GM12878 (cell line): ENCODE measurements around the gene HIVEP3. TPM values are rescaled to one million over a fixed set of nuclear protein-coding genes. Genes with fewer than 3 reads are reported as not detected.
A peak's percentile ranks its signal among the peaks of the same experiment; 100 is the strongest.

ENCODE experiments used
- ATAC-seq: fragments of 200-7000 bp; cut with Tn5 transposase; 3 replicates; pipeline ENCODE4 v1.9.1; 2020; ENCODE audit warnings: mild to moderate bottlenecking, moderate library complexity
- BruUV-seq: library from RNA; stranded (reverse); fragments of 400-500 nt; replicated peaks from 2 replicates; lab custom pipeline; 2021; lab: Mats Ljungman, UMichigan
- CTCF ChIA-PET: fragments of 300-600 bp; sonication (Branson Sonifier 250); formaldehyde crosslinking; extraction: SDS; loops from one replicate; lab custom pipeline; 2021; ENCODE audit warnings: inconsistent platforms; lab: Yijun Ruan, JAX
- POLR2A ChIA-PET: fragments of 350-600 bp; formaldehyde crosslinking; extraction: SDS; loops from one replicate; lab custom pipeline; 2021; ENCODE audit warnings: inconsistent platforms; lab: Charles Lee
- RAD21 ChIA-PET: fragments of 300-600 bp; sonication (Branson Sonifier 250); formaldehyde crosslinking; loops from one replicate; lab custom pipeline; 2023; ENCODE audit warnings: antibody characterized with exemption; ENCODE audit not compliant: unreplicated experiment; lab: Charles Lee
- SMC1A ChIA-PET: fragments of 300-600 bp; sonication (Branson Sonifier 250); formaldehyde crosslinking; loops from one replicate; lab custom pipeline; 2023; ENCODE audit not compliant: unreplicated experiment, uncharacterized antibody; lab: Charles Lee
- DNase-seq: peaks from one replicate; pipeline ENCODE4 v3.0.0-alpha.2; 2011; ENCODE audit warnings: low read depth, low spot score
- FAIRE-seq: peaks from 3 replicates; lab custom pipeline; 2011; peaks lifted over from hg19 to GRCh38; lab: Jason Lieb, UNC
- H2AFZ ChIP-seq: 2 replicates; pipeline ENCODE4 v1.6.0; 2011; ENCODE audit warnings: low read depth, low read length, control low read depth; ENCODE audit not compliant: control insufficient read depth
- H3K27ac ChIP-seq: 2 replicates; pipeline ENCODE4 v1.5.1; 2011; ENCODE audit warnings: control low read depth; ENCODE audit not compliant: control insufficient read depth, insufficient read depth
- H3K27me3 ChIP-seq, 2 experiments: replicated peaks in 1 of 2; 2 replicates each; pipeline versions ENCODE4 v1.6.0 to v1.6.1; 2011; ENCODE audit warnings: low read length in 1 of 2; ENCODE audit not compliant: control insufficient read depth in 2 of 2, insufficient read depth in 2 of 2
- H3K36me3 ChIP-seq, 2 experiments: 2 replicates each; pipeline ENCODE4 v1.5.1; 2011; ENCODE audit warnings: low read length in 1 of 2; ENCODE audit not compliant: control insufficient read depth in 2 of 2, insufficient read depth in 2 of 2
- H3K4me1 ChIP-seq: 2 replicates; pipeline ENCODE4 v1.6.1; 2011; ENCODE audit warnings: mild to moderate bottlenecking, low read length, moderate library complexity, mixed read lengths; ENCODE audit not compliant: control insufficient read depth, insufficient read depth
- H3K4me2 ChIP-seq: 2 replicates; pipeline ENCODE4 v1.6.0; 2011; ENCODE audit warnings: control low read depth; ENCODE audit not compliant: control insufficient read depth, insufficient read depth
- H3K4me3 ChIP-seq: fragments of 200-600 bp; sonication (generic); 2 replicates; pipeline ENCODE4 v1.5.1; 2016
- H3K79me2 ChIP-seq: 2 replicates; pipeline ENCODE4 v1.6.0; 2011; ENCODE audit warnings: low read length; ENCODE audit not compliant: control insufficient read depth, insufficient read depth
- H3K9ac ChIP-seq: 2 replicates; pipeline ENCODE4 v1.8.0; 2011; ENCODE audit warnings: low read length, control low read depth, mixed read lengths; ENCODE audit not compliant: control insufficient read depth, insufficient read depth
- H3K9me3 ChIP-seq: replicated peaks from 3 replicates; pipeline ENCODE4 v1.5.1; 2011; ENCODE audit warnings: mild to moderate bottlenecking, low read length; ENCODE audit not compliant: control insufficient read depth, insufficient read depth
- H4K20me1 ChIP-seq: 2 replicates; pipeline ENCODE4 v1.6.0; 2011; ENCODE audit not compliant: control insufficient read depth, insufficient read depth
- E4F1 ChIP-seq: fragments of 450-650 bp; IDR thresholded peaks from 2 replicates; pipeline ENCODE4 v1.6.1; 2018; ENCODE audit warnings: borderline replicate concordance, mild to moderate bottlenecking; ENCODE audit not compliant: partially characterized antibody
- EP300 ChIP-seq, 2 experiments: fragments of 150-350 bp in 1 of 2; IDR thresholded peaks; 2 replicates each; pipeline ENCODE4 v1.6.1; 2011 to 2012; ENCODE audit warnings: low read depth in 2 of 2, low read length in 2 of 2, borderline replicate concordance in 1 of 2, improper control_type of control experiment in 1 of 2, inconsistent platforms in 1 of 2; ENCODE audit not compliant: control insufficient read depth in 1 of 2
- IKZF1 ChIP-seq: fragments of 450-650 bp; conservative IDR thresholded peaks from 2 replicates; pipeline ENCODE4 v1.6.1; 2017; ENCODE audit warnings: antibody characterized with exemption, mild to moderate bottlenecking
- NKRF ChIP-seq: fragments of 450-650 bp; conservative IDR thresholded peaks from 2 replicates; pipeline ENCODE4 v1.6.1; 2017; ENCODE audit warnings: mild to moderate bottlenecking, moderate library complexity
- NR2C2 ChIP-seq: IDR thresholded peaks from 2 replicates; pipeline ENCODE4 v1.6.1; 2011; ENCODE audit warnings: borderline replicate concordance, low read depth; ENCODE audit not compliant: control insufficient read depth, insufficient read length
- SP1 ChIP-seq: IDR thresholded peaks from one replicate; pipeline ENCODE4 v1.6.1; 2011; ENCODE audit warnings: low read depth, low read length
- TARDBP ChIP-seq: IDR thresholded peaks from 2 replicates; pipeline ENCODE4 v1.6.1; 2016; ENCODE audit warnings: borderline replicate concordance
- ZBTB40 ChIP-seq: fragments of 450-650 bp; IDR thresholded peaks from 2 replicates; pipeline ENCODE4 v1.6.1; 2016; ENCODE audit warnings: mild to moderate bottlenecking, moderate library complexity, borderline replicate concordance
- ZSCAN29 ChIP-seq: fragments of 450-650 bp; IDR thresholded peaks from 2 replicates; pipeline ENCODE4 v1.6.1; 2017; ENCODE audit warnings: mild to moderate bottlenecking, moderate library complexity
- ZZZ3 ChIP-seq: IDR thresholded peaks from 2 replicates; pipeline ENCODE4 v1.6.1; 2011; ENCODE audit warnings: low read depth; ENCODE audit not compliant: control insufficient read depth, insufficient read length
- WGBS: methylation state at CpG from one replicate; pipeline ENCODE4 v1.1.6; 2016; ENCODE audit warnings: low lambda C conversion rate; ENCODE audit not compliant: insufficient replicate concordance, insufficient coverage; ENCODE audit errors: missing lambda C conversion rate; 5-methylcytosine and 5-hydroxymethylcytosine counted together
- in situ Hi-C: fragments of 300-500 bp; cut with MboI; formaldehyde crosslinking; loops from 9 replicates; pipeline ENCODE4 v1.14.3; 2018; ENCODE audit warnings: mixed read lengths
- intact Hi-C: fragments of 100-400 bp; cut with micrococcal nuclease; formaldehyde crosslinking; loops from one replicate; pipeline ENCODE4 v1.14.2; 2022; ENCODE audit not compliant: unreplicated experiment
- polyA plus RNA-seq, 11 experiments: library from polyadenylated mRNA; depleted of rRNA in 4 of 11; unstranded in 6 of 11; stranded (reverse) in 5 of 11; fragments of >200 nt; fragmentation: Nextera tagmentation in 4 of 11; fragmentation: Illumina TruSeq in 1 of 11; extraction: Ambion mirVana in 4 of 11; extraction: Trizol in 1 of 11; gene quantifications; 1 replicate in 1 of 11; 2 replicates in 10 of 11; pipeline versions ENCODE4 v1.2.1 to v1.2.3, GENCODE V29; 2011 to 2016; ENCODE audit warnings: inconsistent platforms in 2 of 11, missing spikeins in 2 of 11, low read depth in 1 of 11
- total RNA-seq, 4 experiments: library from RNA; depleted of rRNA in 3 of 4; stranded (reverse); fragments of >200 nt in 3 of 4; fragmentation: Illumina TruSeq in 1 of 4; extraction: Trizol in 1 of 4; gene quantifications; 2 replicates each; pipeline versions ENCODE4 v1.2.1 to v1.2.3, GENCODE V29; 2013 to 2021

HIVEP3 gene
- total and polyA plus RNA-seq, 10 of the 15 experiments (the other 5 are each of a cell fraction or from before 2014, with no cell fraction given) = 1.8 to 13.6 (median 3.8) TPM

GRCh38 chr1:41700986-41701535 is 217.7 kb downstream of the HIVEP3 start:
- Histone ChIP-seq H3K36me3 (no peaks in the 10 kb centered on the region), H3K4me2 (peak overlapping the region; percentile 43), H3K9ac (no peak overlapping the region), H3K27me3 (no peaks in the 10 kb centered on the region), H3K9me3 (no peaks in the 10 kb centered on the region), H3K4me3 (no peak overlapping the region), H3K4me1 (peaks cover 35% of the 10 kb centered on the region), H3K27ac (no peak overlapping the region), H2AFZ (no peak overlapping the region), H4K20me1 (no peaks in the 10 kb centered on the region), H3K79me2 (no peaks in the 10 kb centered on the region)
- ChIA-PET RAD21 (interaction anchor here (0.8 to 6.3 kb wide), 7 partner anchors 9 to 51 kb away, joined by 3 to 81 read pairs (median 10); no protein-coding TSS in a partner anchor), SMC1A (interaction anchor here (0.7 to 2.7 kb wide), 10 partner anchors 8 to 41 kb away, joined by 3 to 31 read pairs (median 4); no protein-coding TSS in a partner anchor), CTCF (interaction anchor here (1.0 kb wide), 2 partner anchors 13 to 26 kb away, joined by 3 to 4 read pairs; no protein-coding TSS in a partner anchor), POLR2A (interaction anchor here (1.1 to 3.0 kb wide), 3 partner anchors 18 to 28 kb away, joined by 3 to 21 read pairs (median 5); no protein-coding TSS in a partner anchor)
- BruUV-seq = no TSS peak
- peak; percentile 41 for ATAC-seq
- no peak for DNase-seq
- in situ Hi-C loops (no loop called here), intact Hi-C loops (no loop called here)
- WGBS = 81% methylated on average over 6 of the region's 6 CpGs
- FAIRE-seq = no peak
- no peak for TF ChIP-seq NKRF
- TF ChIP-seq ZZZ3 = no peak
- TF ChIP-seq TARDBP = no peak
- TF ChIP-seq IKZF1 = peak; percentile 53; the same call in 1 of the 2 replicates
- TF ChIP-seq ZBTB40 = no peak
- TF ChIP-seq ZSCAN29 = no peak
- TF ChIP-seq SP1 = no peak
- TF ChIP-seq E4F1 = no peak
- 0 out of 4 replicates have a peak, but pooled peaks of 1 of the 2 experiments have one; percentile 9 for TF ChIP-seq EP300 (IDR thresholded peaks at IDR 0.05; ENCODE audit: borderline replicate concordance in 1 of 2, control insufficient read depth in 1 of 2, low read depth in 2 of 2, low read length in 2 of 2)
- no peak for TF ChIP-seq NR2C2
